Endothelial cell of umbilical vein (primary cell): ENCODE measurements around the gene CDC42BPB. TPM values are rescaled to one million over a fixed set of nuclear protein-coding genes. Genes with fewer than 3 reads are reported as not detected.

Experiments
- BruUV-seq: library from RNA; stranded (reverse); fragments of 400-500 nt; replicated peaks from 2 replicates; lab custom pipeline; 2021; lab: Mats Ljungman, UMichigan
- CTCF ChIA-PET: fragments of 300-600, 350-600 bp; sonication (Branson Sonifier 250); formaldehyde crosslinking; loops from one replicate; lab custom pipeline; 2021; ENCODE audit warnings: antibody characterized with exemption, inconsistent platforms; lab: Charles Lee
- POLR2A ChIA-PET: fragments of 300-600, 350-600 bp; sonication (Branson Sonifier 250); formaldehyde crosslinking; loops from one replicate; lab custom pipeline; 2021; ENCODE audit warnings: antibody characterized with exemption, inconsistent platforms; lab: Charles Lee
- DNase-seq: peaks from one replicate; pipeline ENCODE4 v3.0.0-alpha.2; 2011; ENCODE audit warnings: low read depth, low spot score
- FAIRE-seq: peaks from 2 replicates; lab custom pipeline; 2011; peaks lifted over from hg19 to GRCh38; lab: Jason Lieb, UNC
- H2AFZ ChIP-seq: 2 replicates; pipeline ENCODE4 v1.6.0; 2012; ENCODE audit warnings: low read depth, low read length, control low read depth, inconsistent platforms
- H3K27ac ChIP-seq: 2 replicates; pipeline ENCODE4 v1.5.1; 2011; ENCODE audit warnings: low read depth, mild to moderate bottlenecking, control low read depth, low read length, moderate library complexity; ENCODE audit not compliant: insufficient read depth
- H3K27me3 ChIP-seq, 2 experiments: 2 replicates each; pipeline versions ENCODE4 v1.6.0 to v1.6.1; 2011; ENCODE audit warnings: low read length in 2 of 2, mixed read lengths in 1 of 2; ENCODE audit not compliant: control insufficient read depth in 2 of 2, insufficient read depth in 2 of 2
- H3K36me3 ChIP-seq, 2 experiments: 2 replicates in 1 of 2; 3 replicates in 1 of 2; pipeline ENCODE4 v1.5.1; 2011; ENCODE audit warnings: low read length in 2 of 2, mild to moderate bottlenecking in 1 of 2, moderate library complexity in 1 of 2; ENCODE audit not compliant: control insufficient read depth in 2 of 2, insufficient read depth in 2 of 2; ENCODE audit errors: extremely low read depth in 1 of 2
- H3K4me1 ChIP-seq: 3 replicates; pipeline ENCODE4 v1.5.1; 2011; ENCODE audit warnings: mild to moderate bottlenecking, low read length; ENCODE audit not compliant: control insufficient read depth, insufficient read depth; ENCODE audit errors: extremely low read depth
- H3K4me2 ChIP-seq: 2 replicates; pipeline ENCODE4 v1.6.1; 2011; ENCODE audit warnings: low read length, control low read depth, mixed read lengths; ENCODE audit not compliant: insufficient read depth
- H3K4me3 ChIP-seq, 3 experiments: fragments of 200-600 bp in 1 of 3; sonication (generic), shearing (Covaris generic) in 1 of 3; replicated peaks in 1 of 3; 2 replicates each; pipeline ENCODE4 v1.5.1; 2011 to 2016; ENCODE audit warnings: control low read depth in 3 of 3, low read length in 3 of 3, mild to moderate bottlenecking in 2 of 3, inconsistent platforms in 1 of 3, low read depth in 1 of 3, moderate library complexity in 1 of 3; ENCODE audit not compliant: insufficient read depth in 1 of 3
- H3K79me2 ChIP-seq: 2 replicates; pipeline ENCODE4 v1.6.0; 2012; ENCODE audit warnings: low read length, inconsistent platforms; ENCODE audit not compliant: control insufficient read depth, insufficient read depth
- H3K9ac ChIP-seq: replicated peaks from 2 replicates; pipeline ENCODE3; 2011; ENCODE audit warnings: low read length, control low read depth; ENCODE audit not compliant: insufficient read depth; ENCODE audit errors: extremely low read depth
- H3K9me1 ChIP-seq: replicated peaks from 3 replicates; pipeline ENCODE4 v1.6.0; 2011; ENCODE audit warnings: mild to moderate bottlenecking, low read length; ENCODE audit not compliant: control insufficient read depth, insufficient read depth; ENCODE audit errors: extremely low read depth
- H3K9me3 ChIP-seq: replicated peaks from 2 replicates; pipeline ENCODE4 v1.5.1; 2012; ENCODE audit warnings: low read length, inconsistent platforms; ENCODE audit not compliant: control insufficient read depth, insufficient read depth
- H4K20me1 ChIP-seq: replicated peaks from 2 replicates; pipeline ENCODE3; 2011; ENCODE audit warnings: mild to moderate bottlenecking, low read length; ENCODE audit not compliant: control insufficient read depth, insufficient read depth; ENCODE audit errors: extremely low read depth
- CTCF ChIP-seq, 2 donors: IDR thresholded peaks; 1 replicate in 1 of 2; 2 replicates in 1 of 2; pipeline ENCODE4 v1.5.1; 2011; ENCODE audit warnings: low read length in 2 of 2, mild to moderate bottlenecking in 2 of 2, moderate library complexity in 2 of 2, control low read depth in 1 of 2, inconsistent platforms in 1 of 2, low read depth in 1 of 2; ENCODE audit not compliant: insufficient read depth in 1 of 2; ENCODE audit errors: extremely low read depth in 1 of 2
- EZH2 ChIP-seq: IDR thresholded peaks from 2 replicates; pipeline ENCODE4 v1.6.1; 2012; ENCODE audit warnings: borderline replicate concordance, low read depth, mild to moderate bottlenecking, moderate library complexity, low read length, inconsistent platforms; ENCODE audit not compliant: severe bottlenecking
- FOS ChIP-seq: IDR thresholded peaks from 2 replicates; pipeline ENCODE4 v1.6.1; 2011; ENCODE audit warnings: mild to moderate bottlenecking, low read length, moderate library complexity, borderline replicate concordance; ENCODE audit not compliant: insufficient read depth
- GATA2 ChIP-seq: IDR thresholded peaks from 2 replicates; pipeline ENCODE4 v1.7.0; 2011; ENCODE audit warnings: low read depth, mild to moderate bottlenecking, moderate library complexity, mixed read lengths, low read length; ENCODE audit not compliant: insufficient read length, insufficient read depth
- JUN ChIP-seq: IDR thresholded peaks from 2 replicates; pipeline ENCODE4 v1.6.1; 2011; ENCODE audit warnings: borderline replicate concordance, low read depth; ENCODE audit not compliant: insufficient read length, insufficient read depth
- MYC ChIP-seq: IDR thresholded peaks from one replicate; pipeline ENCODE4 v1.6.1; 2011; ENCODE audit warnings: mild to moderate bottlenecking, low read depth, low read length
- POLR2A ChIP-seq: IDR thresholded peaks from 2 replicates; pipeline ENCODE4 v1.6.1; 2012; ENCODE audit warnings: low read depth, mild to moderate bottlenecking, control low read depth, low read length
- POLR2AphosphoS5 ChIP-seq: IDR thresholded peaks from 2 replicates; pipeline ENCODE4 v1.6.1; 2012; ENCODE audit warnings: low read depth, mild to moderate bottlenecking, control low read depth, low read length, moderate library complexity; ENCODE audit not compliant: insufficient read depth
- dilution Hi-C: fragments of 300-500 bp; cut with MboI; formaldehyde crosslinking; loops from one replicate; pipeline ENCODE4 v1.15.0; 2019; ENCODE audit warnings: low sequenced_read_pairs; ENCODE audit not compliant: extremely low pct_ligation_motif_present
- intact Hi-C: fragments of 100-400 bp; cut with micrococcal nuclease; formaldehyde crosslinking; loops from one replicate; pipeline ENCODE4 v1.10.0; 2022
- polyA plus RNA-seq, 4 experiments: library from polyadenylated mRNA; depleted of rRNA in 3 of 4; stranded (reverse) in 3 of 4; unstranded in 1 of 4; fragments of >200 nt; gene quantifications; 2 replicates each; pipeline versions ENCODE4 v1.2.1 to v1.2.3, GENCODE V29; 2011 to 2012; ENCODE audit warnings: missing spikeins in 1 of 4
- total RNA-seq: library from RNA; stranded (reverse); gene quantifications from 2 replicates; pipeline ENCODE4 v1.2.3, GENCODE V29; 2021
- TF ChIP-seq, protein P1 (sequence below): IDR thresholded peaks from 2 replicates; pipeline ENCODE4 v1.6.1; 2011; ENCODE audit not compliant: insufficient read depth, insufficient read length

Gene CDC42BPB
- total and polyA plus RNA-seq, 2 donors (not counting 3 experiments of a cell fraction or from before 2014, with no cell fraction given): 82.6 to 131 TPM

DNA sequence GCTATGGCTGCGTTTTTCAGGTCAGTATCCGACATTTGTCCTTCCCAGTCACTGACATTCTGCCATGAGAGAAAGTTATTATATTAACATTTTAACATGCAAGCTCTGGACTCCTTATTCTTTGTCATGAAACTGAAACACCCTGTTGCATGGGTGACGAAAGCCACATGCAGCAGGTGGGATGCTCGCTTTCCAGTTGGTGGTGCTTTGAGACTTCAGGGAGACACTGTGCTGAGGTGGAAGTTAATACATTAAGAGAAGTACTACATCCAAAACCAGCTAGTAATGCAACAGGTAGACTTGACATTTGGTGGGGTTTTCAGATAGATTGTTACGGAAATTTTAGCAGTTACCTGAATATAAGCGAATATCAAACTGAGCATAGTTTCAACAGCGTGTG, 167.7 kb downstream of the CDC42BPB start:
- no peaks in the 10 kb centered on the region for H3K9me3 ChIP-seq
- H3K9ac ChIP-seq: no peak overlapping the region
- dilution Hi-C loops: no loop called here
- no peak overlapping the region for H3K4me3 ChIP-seq
- CTCF ChIA-PET: no interaction called here
- no peak overlapping the region for H2AFZ ChIP-seq
- H3K4me2 ChIP-seq: no peak overlapping the region
- H3K27ac ChIP-seq: no peak overlapping the region
- BruUV-seq: no TSS peak
- intact Hi-C loops: no loop called here
- H3K79me2 ChIP-seq: no peaks in the 10 kb centered on the region
- TF ChIP-seq, protein P1, sequence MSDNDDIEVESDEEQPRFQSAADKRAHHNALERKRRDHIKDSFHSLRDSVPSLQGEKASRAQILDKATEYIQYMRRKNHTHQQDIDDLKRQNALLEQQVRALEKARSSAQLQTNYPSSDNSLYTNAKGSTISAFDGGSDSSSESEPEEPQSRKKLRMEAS: no peak
- no peak for TF ChIP-seq CTCF (IDR thresholded peaks at IDR 0.05; ENCODE audit: extremely low read depth in 1 of 2, insufficient read depth in 1 of 2, low read depth in 1 of 2, low read length in 2 of 2)
- no peak for TF ChIP-seq POLR2A
- no peak for TF ChIP-seq EZH2
- TF ChIP-seq MYC: no peak
- TF ChIP-seq POLR2AphosphoS5: no peak
- TF ChIP-seq GATA2: no peak
- TF ChIP-seq FOS: no peak
- TF ChIP-seq JUN: no peak
- DNase-seq (no peak), FAIRE-seq (no peak)
- H3K9me1 ChIP-seq: no peaks in the 10 kb centered on the region
- peaks cover 0 to 5% of the 10 kb centered on the region in 2 experiments for H3K36me3 ChIP-seq
- no peaks in the 10 kb centered on the region for H4K20me1 ChIP-seq
- H3K4me1 ChIP-seq: no peaks in the 10 kb centered on the region
- POLR2A ChIA-PET: no interaction called here
- H3K27me3 ChIP-seq: no peaks in the 10 kb centered on the region
